DMS153 (cell line): ENCODE measurements around the gene CRACDL.

Experiments
- DNase-seq: peaks from one replicate; lab custom pipeline; 2025; lab: John Stamatoyannopoulos, UW

Gene CRACDL

DNA sequence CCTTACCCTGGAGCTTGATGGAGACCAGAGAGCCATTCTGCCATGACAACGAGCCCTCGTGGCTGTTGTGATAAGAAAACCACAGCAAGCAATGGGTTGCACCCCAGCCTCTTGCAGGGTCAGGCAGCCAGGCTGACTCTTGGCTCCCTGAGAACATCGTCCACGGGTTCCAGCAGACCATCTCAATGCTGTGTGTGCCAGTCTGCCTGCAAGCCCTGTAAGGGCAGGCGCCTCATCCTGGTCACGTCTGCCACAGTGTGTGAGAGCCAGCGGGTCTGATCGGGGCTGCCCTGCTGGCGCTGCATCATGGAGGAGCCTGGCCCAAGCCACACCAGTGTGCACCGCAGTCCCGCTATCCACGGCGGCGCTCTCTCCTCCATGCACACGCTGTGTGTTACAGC is 134.1 kb downstream of the CRACDL start:
- no peak for DNase-seq

DNA sequence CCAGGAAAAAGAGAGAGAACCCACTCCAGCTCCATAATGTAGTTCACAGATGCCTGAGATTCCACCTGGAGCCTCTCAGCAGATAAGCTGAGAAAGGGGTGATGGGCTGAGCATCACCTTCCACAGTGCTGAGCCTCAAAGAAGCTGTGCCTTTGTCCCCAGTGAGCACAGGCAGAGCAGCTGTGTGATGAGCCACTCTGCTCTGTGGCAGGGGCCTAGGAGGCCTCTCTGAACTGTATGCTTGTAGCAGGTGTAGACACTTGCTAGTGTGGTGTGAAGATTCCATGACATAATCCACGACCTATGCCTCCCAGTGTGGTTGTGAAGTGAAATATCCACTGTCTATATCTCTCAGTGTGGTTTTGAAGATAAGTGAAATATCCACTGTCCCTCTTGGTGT is 134.7 kb downstream of the CRACDL start:
- DNase-seq: no peak

DNA sequence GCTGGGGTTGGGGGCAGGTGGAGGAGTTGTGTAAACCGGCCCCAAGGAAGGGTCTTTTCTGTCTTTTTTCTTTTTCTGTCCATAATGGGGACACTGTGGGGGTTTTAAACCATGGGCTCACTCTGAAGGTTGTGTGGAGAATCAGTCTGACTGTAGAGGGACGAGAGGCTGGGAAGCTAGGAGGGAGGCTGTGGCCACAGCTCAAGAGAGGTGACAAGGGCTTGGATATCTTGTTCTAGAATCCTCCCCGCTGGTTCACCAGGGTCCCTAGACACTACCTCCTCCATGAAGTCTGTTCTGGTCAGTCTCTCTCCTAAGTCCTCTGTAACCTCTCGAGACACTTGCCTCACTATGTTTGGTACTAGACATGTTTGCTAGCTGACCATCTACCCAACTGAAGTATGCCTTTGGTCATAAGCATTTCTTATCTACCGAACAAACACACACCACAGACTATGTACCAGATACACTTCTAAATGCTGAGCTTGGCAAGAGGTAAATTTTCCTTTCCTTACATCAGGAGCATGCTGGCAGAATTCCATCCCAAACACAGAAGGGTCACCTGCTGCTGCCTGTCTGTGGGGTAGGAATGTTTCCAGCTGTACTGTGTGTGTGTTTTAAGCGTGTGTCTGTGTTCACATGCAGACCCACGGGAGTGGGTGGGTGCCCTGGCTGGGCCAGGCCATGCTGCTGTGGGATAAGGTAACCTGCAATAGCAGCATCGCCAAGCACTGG is 135.5 kb downstream of the CRACDL start:
- no peak for DNase-seq

DNA sequence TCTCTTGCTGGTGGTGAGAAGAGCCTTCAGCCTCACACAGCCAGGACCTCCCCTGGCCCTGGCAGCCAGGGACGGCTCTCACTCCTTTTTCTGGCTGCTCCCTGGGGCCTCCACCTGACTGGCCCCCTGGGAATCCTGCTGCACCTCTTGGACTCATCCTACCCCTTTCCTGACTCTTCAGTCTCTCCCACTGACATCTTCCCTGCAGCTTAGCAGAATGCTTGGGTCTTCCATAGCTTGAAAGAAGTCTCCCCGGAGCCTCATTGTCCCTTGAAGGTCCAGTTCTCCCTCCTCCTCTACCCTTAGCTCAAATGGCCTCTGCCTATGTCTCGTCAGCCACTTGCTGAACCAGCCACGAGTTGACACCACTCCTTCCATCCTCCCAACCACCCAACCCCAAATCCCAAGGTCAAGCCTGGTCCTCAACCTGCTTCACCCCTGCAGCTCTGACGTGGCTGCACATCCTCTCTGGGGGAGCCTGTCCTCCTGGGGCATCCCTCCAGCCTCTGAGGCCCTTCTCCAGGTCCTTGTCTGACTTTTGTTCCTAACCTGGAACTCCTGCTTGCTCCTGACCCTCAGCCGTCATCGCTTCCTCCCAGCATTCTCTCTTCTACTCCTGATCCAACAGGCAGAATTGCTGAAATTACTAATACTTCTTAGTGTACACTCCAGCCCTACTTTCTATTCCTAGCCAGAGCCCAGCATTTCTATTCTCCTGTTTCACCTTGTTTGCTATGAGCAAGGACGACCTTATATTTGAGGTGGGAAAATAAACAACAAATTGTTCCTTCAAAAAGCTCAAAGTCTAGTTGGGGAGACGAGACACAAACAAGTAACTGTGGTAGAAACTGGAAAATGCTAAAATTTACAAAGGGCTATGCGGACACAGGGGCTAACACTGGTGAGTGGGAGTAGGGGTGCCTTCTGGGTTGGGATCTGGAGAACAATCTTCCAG is 136.4 kb downstream of the CRACDL start:
- DNase-seq: no peak

DNA sequence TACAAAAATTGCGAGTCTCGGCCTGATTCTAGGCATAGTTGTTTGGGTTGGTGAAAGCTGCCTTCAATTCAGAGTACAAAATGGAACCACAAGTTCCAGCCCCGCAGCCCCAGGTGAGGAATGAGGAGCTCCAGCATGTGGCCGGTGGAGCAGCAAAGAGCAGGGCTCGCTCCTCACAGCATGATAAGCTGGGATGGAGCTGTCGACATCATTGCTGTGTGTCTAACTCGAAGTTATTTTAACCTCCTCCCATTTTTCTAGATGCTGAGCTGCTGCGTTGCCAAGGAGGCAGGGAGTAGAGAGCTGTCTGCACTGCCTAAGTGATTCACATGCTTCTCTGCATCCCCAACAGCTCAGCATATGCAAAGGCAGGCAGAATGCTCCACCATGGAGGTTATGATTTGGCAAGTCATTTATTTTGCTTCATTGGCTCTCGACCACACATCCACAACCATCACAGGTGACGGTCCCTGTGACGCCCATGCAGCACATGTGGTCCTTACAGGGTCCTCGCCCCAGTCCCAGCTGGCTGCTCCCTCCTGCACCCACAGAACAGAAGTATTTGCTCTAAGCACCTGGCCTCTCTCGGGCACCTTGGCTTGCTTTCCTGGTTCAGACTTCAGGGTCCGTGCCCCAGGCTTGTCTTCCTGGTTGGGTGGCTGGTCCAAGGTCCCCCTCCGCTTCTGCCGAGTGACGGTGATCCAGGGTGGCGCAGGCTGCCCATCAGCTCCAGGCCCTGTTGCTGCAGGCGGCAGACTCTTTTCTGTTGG is 139.1 kb downstream of the CRACDL start:
- DNase-seq: no peak

DNA sequence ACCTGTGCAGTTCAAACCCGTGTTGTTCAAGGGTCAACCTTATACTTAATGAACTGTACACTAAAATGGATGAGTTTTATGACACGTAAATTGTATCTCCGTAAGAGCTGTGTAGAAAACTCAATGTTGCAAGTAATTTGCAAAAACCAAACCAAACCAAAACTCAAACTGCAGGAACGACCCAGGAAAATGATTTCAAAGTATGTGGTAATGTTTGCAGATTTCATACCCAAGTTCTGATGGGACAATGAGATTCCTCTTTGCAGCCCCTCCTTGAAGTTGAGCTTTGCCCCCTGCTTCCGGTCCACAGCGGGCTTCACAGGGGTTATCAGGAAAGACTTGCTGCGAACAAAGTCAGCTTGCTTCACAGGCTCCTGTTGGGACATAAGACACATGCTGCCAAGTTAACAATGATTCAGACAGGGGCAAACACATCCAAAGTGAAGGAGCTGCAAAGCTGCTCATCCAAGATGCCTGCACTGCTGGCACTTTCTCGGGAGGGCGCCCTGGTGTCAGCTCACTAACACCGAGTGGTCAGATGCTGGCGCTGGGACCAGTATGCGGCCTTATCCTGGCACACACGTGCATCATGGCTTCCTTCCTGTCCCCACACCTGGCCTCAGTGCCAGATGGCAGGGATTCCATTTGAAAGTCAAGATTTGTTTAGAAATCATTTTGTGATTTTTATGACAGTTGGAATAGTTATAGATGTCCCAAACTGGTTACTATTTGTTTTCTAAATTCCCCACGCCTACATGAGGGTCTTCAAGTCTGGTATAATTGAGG is 139.9 kb downstream of the CRACDL start:
- DNase-seq: no peak

DNA sequence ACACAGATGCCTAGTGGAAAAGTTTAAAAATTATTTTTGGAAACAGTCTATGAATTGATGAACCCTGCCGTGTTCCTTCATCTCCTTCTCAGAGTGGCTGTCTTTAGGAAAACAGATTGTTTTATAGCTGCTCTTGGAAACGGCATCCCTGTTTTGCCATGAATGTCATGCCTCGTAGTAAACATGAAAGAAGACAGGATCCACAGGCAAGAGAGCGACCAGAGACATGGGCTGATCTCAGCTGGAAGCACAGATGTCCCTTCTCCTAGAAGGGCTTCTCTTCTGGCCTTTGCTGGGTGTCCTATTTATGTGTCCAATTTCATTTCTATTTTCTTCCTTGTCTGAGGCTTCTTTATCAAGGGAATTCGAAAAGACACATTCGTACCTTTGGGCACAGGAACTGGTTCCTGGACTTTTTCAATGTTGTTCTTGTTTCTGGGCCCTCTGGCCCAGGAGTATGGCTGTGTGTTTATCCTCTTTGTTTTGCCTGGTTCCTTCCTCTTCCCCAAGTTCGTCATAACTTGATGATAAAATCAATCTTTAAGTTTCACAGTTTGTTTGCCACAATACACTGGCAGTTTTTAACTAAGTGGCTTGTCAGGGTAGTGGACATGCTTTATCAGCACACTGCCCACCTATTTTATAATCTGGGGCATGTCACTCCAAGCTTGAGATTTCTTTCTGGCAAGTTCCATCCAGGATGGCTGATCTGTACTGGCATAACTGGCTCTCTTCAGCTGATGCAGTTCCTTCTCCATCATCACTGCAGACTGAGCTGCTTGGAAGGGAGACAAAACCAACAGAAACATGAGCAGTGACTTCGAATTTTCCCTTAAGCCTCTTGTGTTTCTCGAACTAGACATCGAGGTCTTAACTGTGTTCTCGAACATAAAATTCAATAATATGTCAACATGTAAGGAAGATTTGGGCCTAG is 141.9 kb downstream of the CRACDL start:
- no peak for DNase-seq

DNA sequence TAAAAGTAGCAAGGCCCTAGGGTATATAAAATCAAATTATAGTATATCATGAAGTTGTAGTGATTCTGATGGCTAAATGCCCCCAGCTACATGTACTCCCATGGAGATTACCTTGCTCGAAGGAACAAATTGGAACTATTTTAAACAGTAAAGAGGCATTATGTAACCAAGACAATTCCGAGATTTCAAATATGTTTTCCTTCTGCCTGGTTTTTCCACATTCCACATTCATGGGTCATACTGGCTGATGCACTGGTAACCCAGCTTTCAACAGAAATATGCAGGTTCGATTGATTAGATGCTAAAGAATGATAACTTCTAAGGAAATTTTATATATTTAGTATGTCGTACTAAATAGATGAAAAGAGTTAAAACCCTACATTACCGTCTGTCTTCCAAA is 142.8 kb downstream of the CRACDL start:
- no peak for DNase-seq

DNA sequence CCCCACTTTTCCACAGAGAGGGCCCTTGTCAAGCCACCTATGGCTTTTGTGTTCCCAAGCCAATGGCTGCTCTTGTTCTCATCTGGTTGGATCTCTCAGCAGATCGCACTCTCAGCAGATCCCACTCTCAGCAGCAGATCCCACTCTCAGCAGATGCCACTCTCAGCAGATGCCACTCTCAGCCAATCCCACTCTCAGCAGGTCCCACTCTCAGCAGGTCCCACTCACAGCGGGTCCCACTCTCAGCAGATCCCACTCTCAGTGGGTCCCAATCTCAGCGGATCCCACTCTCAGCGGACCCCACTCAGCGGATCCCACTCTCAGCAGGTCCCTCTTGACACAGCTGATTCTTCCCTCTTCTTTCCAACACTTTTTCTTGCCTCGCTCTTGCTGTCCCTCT is 145.8 kb downstream of the CRACDL start:
- DNase-seq: no peak

DNA sequence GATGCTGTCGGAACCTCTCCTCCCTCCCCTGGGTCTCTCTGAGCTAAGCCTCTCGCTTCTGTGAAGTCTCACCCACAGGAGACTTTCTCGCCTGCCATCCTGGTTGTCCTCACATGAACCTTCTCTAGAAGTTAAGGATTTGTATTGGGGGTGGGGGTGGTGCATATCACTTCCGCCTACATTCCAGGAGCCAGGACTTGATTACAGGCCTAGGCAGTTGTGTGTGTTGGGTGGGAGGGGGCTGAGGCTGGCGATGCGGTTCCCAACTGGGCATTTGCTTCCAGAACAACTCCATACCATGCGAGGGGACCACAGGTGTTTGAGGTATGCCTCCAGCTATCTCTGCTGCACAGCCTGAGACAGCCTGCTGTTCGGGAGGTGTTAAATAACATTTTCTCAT is 148.3 kb downstream of the CRACDL start:
- DNase-seq: no peak

DNA sequence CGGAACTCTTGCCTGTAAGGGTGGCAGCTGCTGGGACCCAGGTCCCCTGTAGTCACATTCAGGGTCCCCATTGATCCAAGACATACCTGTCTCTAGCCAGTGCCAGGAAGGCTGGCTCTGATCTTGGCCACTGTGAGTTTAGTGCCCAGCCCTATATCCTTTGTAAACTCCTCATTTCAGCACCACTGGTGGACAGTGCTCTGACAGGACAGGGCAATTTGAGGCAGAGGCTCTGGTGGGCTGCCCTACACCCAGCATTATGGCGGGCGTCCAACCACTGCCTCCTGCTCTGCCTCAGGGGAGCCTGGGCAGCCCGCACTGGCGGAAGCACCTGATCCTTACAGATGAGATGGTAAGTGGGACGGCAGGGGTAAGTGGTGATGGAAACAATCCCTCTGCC is 149.8 kb downstream of the CRACDL start:
- DNase-seq: no peak

DNA sequence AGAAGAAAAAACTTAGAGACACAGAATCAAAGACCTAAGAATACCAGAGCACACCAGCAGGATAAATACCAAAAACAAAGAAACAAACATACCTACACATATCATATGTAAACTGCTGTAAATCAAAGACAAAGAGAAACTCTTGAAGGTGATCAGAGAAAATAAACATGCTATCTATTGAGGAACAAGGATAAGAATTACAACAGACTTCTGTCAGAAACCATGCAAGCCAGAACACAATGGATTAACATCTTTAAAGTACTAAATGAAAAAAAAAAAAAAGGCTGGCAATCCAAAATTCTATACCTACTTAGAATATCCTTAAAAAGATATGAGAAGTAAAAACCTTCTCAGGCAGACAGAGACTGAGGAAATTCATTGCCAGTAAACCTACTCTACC is 153.5 kb downstream of the CRACDL start:
- no peak for DNase-seq

DNA sequence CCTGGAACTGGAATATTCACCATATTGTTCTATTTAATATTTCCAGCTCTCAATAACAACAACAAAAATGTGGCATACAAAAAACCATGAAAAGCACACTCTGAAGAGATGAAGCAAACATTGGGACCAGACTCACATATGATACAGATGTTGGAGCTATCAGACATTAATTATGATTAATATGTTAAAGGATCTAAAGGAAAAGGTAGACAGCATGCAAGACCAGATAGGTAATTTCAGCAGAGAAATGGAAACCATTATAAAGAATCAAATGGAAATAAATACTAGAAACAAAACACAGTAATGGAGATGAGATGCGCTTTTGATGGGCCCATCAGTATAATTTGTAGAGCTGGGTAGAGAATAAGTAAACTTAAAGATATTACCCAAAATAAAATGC is 154.2 kb downstream of the CRACDL start:
- DNase-seq: no peak

DNA sequence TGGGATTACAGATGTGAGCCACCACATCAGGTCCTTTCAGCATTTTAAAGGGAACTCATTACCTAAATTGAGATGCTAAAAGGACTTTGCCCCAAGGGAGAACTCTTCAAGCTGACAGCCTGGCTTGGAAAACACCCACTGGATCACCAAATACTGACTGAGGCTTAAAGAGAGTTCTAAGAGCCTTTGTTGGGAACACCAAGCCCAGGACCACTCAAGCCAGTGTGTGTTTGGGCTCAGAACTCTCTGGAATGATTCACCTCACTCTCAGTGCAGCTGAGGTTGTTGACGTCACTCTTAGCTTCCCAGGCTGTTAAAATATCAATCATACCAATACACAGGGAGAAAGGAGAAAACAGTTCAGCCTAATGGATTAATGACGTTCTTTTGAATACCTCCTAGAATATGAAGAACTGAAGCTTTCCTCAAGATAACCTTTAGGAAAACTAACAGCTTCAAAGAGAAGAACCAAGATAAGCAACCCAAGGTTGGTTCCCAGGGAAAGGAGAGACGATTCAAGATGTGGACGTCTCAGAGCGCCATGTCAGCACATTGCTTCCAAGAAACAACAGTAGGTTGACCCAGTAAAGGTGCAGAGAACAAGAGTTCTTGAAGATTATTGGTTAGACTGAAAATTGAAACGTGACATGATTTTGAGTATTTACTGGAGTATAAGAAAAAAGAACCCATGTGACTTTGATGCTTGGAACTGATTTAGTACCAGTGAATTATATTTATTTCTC is 157.1 kb downstream of the CRACDL start:
- DNase-seq: no peak

DNA sequence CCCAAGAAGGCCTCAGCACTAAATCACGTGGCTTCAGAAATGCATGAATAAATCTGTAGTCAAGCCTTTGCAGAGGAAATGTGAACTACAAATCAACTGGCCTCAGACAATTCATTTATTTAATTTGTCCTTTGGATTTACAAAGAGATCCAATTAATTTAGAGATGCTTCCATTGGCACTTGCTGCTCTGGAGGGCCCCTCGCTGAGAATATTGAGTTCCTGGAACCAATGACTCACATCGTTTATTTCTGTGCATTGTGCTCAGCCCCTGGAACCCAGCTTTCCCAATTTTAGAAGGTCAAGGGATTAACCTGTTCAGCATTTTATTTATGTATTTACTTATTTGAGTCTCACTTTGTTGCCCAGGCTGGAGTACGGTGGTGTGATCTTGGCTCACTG is 157.9 kb downstream of the CRACDL start:
- no peak for DNase-seq

DNA sequence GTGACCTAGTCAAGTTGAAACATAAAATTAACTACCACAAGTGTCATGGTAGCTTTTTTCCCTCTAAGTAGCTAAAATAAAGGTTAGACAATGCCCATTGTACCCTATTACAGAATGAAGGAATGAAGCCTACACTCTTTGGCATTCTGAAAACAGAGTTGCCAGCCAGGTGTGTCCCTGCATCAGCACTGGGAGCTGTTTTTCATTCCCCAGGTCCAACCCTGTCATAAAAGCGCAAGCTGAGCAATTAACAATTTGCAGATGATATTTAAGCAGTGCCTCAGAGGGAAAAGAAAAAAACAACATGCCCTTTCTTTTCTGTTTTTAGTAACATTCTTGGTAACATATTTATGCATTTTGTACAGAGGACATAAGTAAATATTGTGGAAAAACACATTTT is 158.3 kb downstream of the CRACDL start:
- DNase-seq: no peak

DNA sequence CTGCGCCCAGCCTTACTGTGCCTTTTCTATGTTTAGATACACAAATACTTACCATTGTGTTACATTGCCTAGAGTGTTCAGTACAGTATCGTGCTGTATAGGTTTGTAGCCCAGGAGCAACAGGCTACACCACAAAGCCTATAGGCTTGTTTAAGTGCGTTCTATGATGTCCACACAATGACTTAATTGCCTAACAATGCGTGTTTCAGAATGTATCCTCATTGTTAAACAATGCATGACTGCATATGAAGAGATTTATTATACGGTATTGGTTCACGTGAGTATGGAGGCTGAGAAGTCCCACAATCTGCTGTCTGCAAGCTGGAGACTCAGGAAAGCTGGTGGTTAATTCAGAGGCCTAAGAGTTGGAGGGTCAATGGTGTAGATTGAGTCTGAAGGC is 158.9 kb downstream of the CRACDL start:
- no peak for DNase-seq

DNA sequence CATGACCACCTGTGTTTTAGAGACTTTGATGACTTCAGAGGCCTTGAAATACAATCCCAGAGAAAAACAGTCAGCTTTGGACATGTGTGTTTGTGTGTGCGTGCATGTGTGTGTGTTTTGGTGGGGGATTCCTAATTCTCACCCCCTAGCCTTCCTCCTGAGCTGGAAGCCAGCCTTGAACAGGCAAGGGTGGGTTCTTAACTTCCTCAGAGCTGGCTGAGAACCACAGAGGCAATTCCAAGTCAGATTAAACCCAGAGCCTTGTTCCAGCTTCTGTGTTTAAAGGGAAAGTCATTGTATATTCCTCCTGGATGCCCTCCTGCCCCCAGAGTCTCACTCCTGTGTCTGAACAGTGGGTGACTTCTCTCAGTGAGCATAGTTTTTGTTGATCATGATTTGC is 159.9 kb downstream of the CRACDL start:
- no peak for DNase-seq

DNA sequence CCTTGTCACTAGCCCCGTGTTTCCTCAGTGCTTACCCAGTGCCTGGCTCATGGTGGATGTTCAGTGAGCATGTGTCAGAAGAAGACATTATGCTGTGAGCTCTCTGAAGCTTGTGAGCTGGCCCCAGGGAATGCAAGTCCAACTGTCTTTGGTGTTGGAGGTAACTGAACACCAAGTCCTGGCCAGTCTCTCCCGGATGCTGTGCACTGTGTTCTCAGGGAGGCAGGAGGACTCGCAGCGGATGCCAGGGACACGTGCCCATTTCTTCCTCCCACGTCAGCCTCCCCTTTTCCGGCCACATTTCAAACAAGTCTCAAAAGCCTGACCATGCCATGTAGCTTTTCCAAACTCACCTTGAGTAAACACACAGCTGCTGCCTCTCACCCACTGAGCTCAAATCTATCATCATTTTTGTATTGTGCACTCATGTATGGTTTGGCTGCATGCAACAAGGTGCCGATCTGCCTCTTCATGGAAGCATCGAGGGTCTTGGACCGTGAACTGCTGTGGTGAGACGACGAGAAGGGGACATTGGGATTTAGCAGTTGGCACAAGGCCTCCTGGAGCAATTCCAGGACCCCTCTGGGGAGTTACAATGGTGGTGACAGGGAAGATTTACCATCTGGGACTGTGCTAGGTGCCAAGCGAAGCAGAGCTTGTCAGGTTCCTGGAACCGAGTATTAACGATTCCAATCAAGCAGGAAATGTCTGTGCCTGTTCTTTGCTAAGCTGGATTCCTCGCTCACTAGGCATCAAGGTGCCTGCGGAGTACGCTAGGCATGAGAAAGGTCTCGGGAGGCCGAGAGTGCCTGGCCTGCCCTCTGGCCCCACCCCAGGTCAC is 160.7 kb downstream of the CRACDL start:
- DNase-seq: peak; percentile 67
